GM12872 (cell line): Measurements from ENCODE around the gene USP32.

Experiments
- CTCF ChIP-seq: IDR thresholded peaks from 3 replicates; pipeline ENCODE4 v1.5.1; 2011; ENCODE audit warnings: low read depth, mild to moderate bottlenecking, low read length, moderate library complexity; ENCODE audit not compliant: insufficient read depth

Gene USP32

GRCh38 chr17:60252459-60252858 is 139.5 kb downstream of the USP32 start:
- no peak for TF ChIP-seq CTCF

GRCh38 chr17:60249290-60249826 is 142.6 kb downstream of the USP32 start:
- TF ChIP-seq CTCF = no peak

- no peak for TF ChIP-seq CTCF
These were observed 143.2 kb downstream of the USP32 start for GRCh38 chr17:60248618-60249289.

- TF ChIP-seq CTCF = no peak
These were observed 144.0 kb downstream of the USP32 start for GRCh38 chr17:60247836-60248461.

- TF ChIP-seq CTCF = no peak
These were observed 147.3 kb downstream of the USP32 start for GRCh38 chr17:60244656-60245055.

GRCh38 chr17:60240290-60240689 is 151.6 kb downstream of the USP32 start:
- no peak for TF ChIP-seq CTCF

- no peak for TF ChIP-seq CTCF
These were observed 160.2 kb downstream of the USP32 start for GRCh38 chr17:60231691-60232090.
